ENCODE data around the gene MT1A.
"Not testable (repeated sequence)": the region's sequence is repeated elsewhere in the genome, so short reads cannot be mapped to it uniquely, and the experiment has no call there.

The MT1A gene

GRCh38 chr16:56618138-56618537 is 20.3 kb upstream of the MT1A start:
- TF ChIP-seq, protein P1, sequence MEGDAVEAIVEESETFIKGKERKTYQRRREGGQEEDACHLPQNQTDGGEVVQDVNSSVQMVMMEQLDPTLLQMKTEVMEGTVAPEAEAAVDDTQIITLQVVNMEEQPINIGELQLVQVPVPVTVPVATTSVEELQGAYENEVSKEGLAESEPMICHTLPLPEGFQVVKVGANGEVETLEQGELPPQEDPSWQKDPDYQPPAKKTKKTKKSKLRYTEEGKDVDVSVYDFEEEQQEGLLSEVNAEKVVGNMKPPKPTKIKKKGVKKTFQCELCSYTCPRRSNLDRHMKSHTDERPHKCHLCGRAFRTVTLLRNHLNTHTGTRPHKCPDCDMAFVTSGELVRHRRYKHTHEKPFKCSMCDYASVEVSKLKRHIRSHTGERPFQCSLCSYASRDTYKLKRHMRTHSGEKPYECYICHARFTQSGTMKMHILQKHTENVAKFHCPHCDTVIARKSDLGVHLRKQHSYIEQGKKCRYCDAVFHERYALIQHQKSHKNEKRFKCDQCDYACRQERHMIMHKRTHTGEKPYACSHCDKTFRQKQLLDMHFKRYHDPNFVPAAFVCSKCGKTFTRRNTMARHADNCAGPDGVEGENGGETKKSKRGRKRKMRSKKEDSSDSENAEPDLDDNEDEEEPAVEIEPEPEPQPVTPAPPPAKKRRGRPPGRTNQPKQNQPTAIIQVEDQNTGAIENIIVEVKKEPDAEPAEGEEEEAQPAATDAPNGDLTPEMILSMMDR (IDR thresholded peaks at IDR 0.05; ENCODE audit: low read depth, low read length) = no peak
- DNase-seq (ENCODE audit: extremely low read depth, low read depth) = no peak

GRCh38 chr16:56620339-56620897 is 18.0 kb upstream of the MT1A start:
- TF ChIP-seq, protein P1 (IDR thresholded peaks at IDR 0.05; ENCODE audit: low read depth, low read length) = no peak
- no peak for DNase-seq (ENCODE audit: extremely low read depth, low read depth)

DNA sequence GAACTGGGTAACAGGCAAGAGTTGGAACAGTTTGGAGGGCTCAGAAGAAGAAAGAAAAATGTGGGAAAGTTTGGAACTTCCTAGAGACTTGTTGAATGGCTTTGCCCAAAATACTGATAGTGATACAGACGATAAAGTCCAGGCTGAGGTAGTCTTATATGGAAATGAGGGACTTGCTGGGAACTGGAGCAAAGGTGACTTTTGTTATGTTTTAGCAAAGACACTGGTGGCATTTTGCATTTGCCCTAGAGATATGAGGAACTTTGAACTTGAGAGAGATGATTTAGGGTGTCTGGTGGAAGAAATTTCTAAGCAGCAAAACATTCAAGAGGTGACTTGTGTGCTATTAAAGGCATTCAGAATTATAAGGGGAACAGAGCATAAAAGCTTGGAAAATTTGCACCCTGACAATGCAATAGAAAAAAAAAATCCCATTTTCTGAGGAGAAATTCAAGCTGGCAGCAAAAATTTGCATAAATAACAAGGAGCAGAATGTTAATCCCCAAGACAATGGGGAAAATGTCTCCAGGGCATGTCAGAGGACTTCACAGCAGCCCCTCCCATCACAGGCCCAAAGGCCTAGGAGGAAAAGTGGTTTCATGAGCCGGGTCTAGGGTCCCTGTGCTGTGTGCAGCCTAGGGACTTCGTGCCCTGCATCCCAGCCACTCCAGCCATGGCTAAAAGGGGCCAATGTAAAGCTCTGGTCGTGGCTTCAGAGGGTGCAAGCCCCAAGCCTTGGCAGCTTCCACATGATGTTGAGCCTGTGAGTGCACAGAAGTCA is 16.6 kb upstream of the MT1A start:
- DNase-seq (ENCODE audit: extremely low read depth, low read depth) = not testable (repeated sequence)

DNA sequence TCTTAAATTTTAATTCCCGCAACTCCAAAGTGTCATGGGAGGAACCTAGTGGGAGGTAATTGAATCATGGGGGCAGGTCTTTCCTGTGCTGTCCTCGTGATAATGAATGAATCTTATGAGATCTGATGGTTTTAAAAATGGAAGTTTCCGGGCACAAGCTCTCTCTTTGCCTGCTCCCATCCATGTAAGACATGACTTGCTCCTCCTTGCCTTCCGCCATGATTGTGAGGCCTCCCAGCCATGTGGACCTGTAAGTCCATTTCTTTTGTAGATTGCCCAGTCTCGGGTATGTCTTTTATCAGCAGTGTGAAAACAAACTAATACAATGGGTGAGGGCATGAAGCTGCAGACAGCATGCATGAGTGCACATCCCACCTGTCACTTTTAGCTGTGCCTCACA is 15.3 kb upstream of the MT1A start:
- DNase-seq (ENCODE audit: extremely low read depth, low read depth) = not testable (repeated sequence)

DNA sequence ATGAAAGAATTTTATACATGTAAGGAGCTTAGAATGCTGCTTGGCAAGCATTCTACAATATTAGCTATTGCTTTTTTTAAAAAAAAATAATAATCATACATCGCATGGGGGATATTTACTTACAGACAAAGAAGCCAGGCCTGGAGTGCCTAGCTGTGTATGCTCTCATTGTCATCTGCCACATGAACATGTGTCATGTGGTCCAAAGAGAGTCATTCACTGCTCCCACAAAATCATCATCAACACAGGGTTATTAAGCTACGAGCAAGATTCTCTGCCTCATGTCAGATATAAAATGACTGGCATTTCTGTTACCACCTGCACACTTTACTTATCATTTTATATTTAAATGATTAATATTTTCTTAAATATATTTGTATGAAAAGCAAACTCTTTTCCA is 14.8 kb upstream of the MT1A start:
- DNase-seq (ENCODE audit: extremely low read depth, low read depth) = no peak
- TF ChIP-seq, protein P1 (IDR thresholded peaks at IDR 0.05; ENCODE audit: low read depth, low read length) = no peak

DNA sequence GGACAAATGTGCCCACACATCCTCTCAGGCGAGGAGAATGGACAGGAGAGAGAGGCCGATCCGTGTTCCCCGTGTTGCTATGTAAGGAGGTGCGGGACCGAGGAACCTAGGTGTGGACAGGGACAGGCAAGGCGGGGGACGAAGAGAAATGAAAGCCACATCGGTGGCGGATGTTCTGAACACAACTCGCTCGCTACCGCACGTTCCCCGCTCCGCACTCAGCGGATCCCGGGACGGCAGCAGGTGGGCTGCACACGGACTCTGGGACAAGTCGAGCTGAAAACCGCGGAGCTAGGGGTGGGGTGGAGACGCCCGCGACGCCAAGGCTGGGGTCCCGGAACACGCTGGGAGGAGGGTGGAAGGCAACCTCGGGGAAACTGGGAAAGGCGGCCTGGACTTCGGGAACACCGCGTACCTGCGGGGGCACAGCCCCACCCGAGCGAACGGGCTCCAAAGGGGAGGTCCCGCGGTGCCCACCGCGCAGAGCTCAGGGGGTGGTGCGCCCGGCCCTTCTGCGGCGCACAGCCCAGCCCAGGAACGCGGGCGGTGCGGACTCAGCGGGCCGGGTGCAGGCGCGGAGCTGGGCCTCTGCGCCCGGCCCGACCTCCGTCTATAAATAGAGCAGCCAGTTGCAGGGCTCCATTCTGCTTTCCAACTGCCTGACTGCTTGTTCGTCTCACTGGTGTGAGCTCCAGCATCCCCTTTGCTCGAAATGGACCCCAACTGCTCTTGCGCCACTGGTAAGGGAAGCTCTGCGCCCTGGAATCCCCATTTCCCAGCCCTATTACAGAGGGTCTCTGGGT is 13.1 kb upstream of the MT1A start, which contains the start of gene MT1E:
Gene MT1E, plus strand, starts transcription at position 642 of the 803 bp plus-strand sequence. Its CDS starts 71 bp downstream, at position 713.
- no peak for DNase-seq (ENCODE audit: extremely low read depth, low read depth)
- TF ChIP-seq, protein P1 (IDR thresholded peaks at IDR 0.05; ENCODE audit: low read depth, low read length) = no peak

DNA sequence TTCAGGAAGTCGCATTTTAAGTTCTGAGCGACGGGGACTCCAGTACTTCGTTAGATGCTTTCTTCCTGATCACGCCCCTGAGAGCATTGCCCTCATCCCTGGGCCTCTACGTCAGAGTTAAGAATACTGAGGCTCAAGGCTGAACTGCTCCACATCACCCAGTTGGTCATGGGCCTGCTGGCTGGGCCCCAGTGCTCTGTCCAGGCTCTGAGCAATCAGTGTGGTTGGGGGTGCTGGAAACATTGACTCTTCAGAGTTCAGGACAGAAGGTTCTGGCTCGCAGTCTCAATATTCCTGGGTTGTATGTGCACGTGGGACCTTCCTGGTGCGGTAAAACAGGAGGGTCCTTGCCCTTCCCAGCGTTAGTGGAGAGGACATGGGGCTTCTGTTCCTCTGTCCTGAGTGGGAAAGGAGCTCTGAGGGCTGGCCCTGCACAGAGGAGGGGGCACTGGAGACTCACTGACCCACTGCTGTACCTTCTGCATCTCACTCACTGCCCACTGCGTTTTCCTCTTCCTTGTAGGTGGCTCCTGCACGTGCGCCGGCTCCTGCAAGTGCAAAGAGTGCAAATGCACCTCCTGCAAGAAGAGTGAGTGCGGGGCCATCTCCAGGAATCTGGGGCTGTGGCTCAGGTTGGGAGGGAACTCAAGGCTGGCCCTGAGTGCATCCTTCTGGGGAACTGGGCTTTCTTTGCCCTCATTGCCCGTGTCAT is 12.4 kb upstream of the MT1A start:
- TF ChIP-seq, protein P1 (IDR thresholded peaks at IDR 0.05; ENCODE audit: low read depth, low read length) = no peak
- no peak for DNase-seq (ENCODE audit: extremely low read depth, low read depth)

- no peak for DNase-seq (ENCODE audit: extremely low read depth, low read depth)
- TF ChIP-seq, protein P1 (IDR thresholded peaks at IDR 0.05; ENCODE audit: low read depth, low read length) = no peak
These were observed 11.8 kb upstream of the MT1A start for GRCh38 chr16:56626685-56627084.

All from AG09319 (cell line).